ENCODE data around the gene TMEM8B.

DNA sequence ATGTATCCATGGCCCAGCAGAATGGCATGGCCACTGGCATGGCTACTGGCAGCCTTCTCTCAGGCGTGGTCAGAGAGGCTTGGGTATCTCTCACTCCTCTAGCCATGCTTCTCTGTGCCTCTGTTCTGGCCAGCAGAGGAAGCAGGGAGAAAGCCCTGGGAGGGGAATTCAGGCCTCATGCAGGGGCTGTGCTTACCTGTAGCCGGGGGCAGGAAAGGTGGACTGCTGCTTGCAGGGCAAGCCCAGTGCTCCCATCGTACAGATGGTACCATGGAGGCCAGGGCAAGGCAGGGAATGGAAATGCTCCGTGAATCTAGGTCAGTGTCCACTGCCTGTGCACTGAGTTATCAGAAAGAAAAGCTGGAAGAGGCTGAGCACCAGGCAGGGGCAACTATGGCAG, 38.5 kb downstream of the TMEM8B start:
- TF ChIP-seq POLR2A (IDR thresholded peaks at IDR 0.05): no peak
- TF ChIP-seq, protein P1, sequence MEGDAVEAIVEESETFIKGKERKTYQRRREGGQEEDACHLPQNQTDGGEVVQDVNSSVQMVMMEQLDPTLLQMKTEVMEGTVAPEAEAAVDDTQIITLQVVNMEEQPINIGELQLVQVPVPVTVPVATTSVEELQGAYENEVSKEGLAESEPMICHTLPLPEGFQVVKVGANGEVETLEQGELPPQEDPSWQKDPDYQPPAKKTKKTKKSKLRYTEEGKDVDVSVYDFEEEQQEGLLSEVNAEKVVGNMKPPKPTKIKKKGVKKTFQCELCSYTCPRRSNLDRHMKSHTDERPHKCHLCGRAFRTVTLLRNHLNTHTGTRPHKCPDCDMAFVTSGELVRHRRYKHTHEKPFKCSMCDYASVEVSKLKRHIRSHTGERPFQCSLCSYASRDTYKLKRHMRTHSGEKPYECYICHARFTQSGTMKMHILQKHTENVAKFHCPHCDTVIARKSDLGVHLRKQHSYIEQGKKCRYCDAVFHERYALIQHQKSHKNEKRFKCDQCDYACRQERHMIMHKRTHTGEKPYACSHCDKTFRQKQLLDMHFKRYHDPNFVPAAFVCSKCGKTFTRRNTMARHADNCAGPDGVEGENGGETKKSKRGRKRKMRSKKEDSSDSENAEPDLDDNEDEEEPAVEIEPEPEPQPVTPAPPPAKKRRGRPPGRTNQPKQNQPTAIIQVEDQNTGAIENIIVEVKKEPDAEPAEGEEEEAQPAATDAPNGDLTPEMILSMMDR (IDR thresholded peaks at IDR 0.05): no peak
